H1 (cell line): ENCODE measurements around the gene TSPAN32. TPM values are rescaled to one million over a fixed set of nuclear protein-coding genes. Genes with fewer than 3 reads are reported as not detected.

ENCODE experiments used
- PHF8 ChIP-seq: fragments of 200-600 bp; sonication (generic); conservative IDR thresholded peaks from 2 replicates; pipeline ENCODE4 v1.7.1; 2012; ENCODE audit warnings: low read depth, mild to moderate bottlenecking, inconsistent platforms, low read length, moderate library complexity
- TEAD4 ChIP-seq: IDR thresholded peaks from 2 replicates; pipeline ENCODE4 v1.6.1; 2012; ENCODE audit warnings: low read depth, low read length, inconsistent platforms, mixed read lengths
- polyA plus RNA-seq, 7 experiments: library from polyadenylated mRNA; depleted of rRNA in 3 of 7; stranded (reverse) in 5 of 7; unstranded in 2 of 7; fragments of >200 nt in 5 of 7; fragments of 200-250 nt in 2 of 7; gene quantifications; 1 replicate in 5 of 7; 2 replicates in 1 of 7; 4 replicates in 1 of 7; pipeline versions ENCODE4 v1.2.1 to v1.2.3, GENCODE V29; 2011 to 2013; ENCODE audit warnings: missing spikeins in 2 of 7, mixed read lengths in 2 of 7
- total RNA-seq: library from RNA; stranded (reverse); fragmentation: NEBNext Ultra II Directional; extraction: Animal tissue kit (Norgen Biotek cat#: 25700); gene quantifications from 2 replicates; pipeline ENCODE4 v1.2.1, GENCODE V29; 2021

Gene TSPAN32
- total and polyA plus RNA-seq, 2 of the 8 experiments (the other 6 are each of a cell fraction or from before 2014, with no cell fraction given) = not detected

DNA sequence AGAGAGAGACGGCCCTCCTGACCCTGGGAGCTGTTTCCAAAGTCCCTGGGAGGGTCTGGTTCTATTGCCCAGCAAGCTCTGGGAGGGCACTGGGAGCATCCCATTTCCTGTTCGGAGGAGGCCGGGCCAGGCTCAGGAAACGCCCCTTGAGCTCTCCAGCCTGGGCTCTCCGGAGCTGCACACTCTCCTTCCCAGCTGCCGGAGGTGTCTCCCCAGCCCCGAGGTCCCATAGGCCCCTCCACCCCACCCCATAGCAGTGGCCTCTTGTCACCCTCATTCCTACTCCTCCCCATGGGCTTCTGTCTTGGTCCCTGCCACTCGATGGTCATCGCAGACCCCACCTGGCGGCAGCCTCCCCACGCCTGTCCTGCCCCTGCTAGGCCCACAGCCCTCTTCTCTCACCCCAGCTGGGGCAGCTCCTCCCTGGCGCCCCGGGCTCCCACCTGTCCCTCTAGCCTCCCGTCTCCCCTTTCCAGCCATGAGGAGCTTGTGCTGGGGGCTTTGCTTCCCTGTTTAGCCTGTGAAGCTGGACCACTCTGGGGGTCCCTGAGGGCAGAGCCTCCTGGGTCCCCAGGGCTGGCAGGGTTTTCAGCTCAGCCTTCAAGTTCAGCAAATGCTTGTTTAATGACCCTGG lies 2.8 kb downstream of the TSPAN32 start (continued):
- TF ChIP-seq TEAD4 (no peak), PHF8 (no peak)
- TF ChIP-seq, all 59 proteins: peak for 0
